A673 (cell line): ENCODE results near the gene TYW5. TPM values are rescaled to one million over a fixed set of nuclear protein-coding genes. Genes with fewer than 3 reads are reported as not detected.

Experiments
- BruUV-seq: library from RNA; stranded (reverse); fragments of 400-500 nt; replicated peaks from 2 replicates; lab custom pipeline; 2021; lab: Mats Ljungman, UMichigan
- CTCF ChIA-PET: fragments of 300-600 bp; sonication (Branson Sonifier 250); formaldehyde crosslinking; loops from one replicate; lab custom pipeline; 2022; ENCODE audit warnings: antibody characterized with exemption; lab: Charles Lee
- POLR2A ChIA-PET: fragments of 300-600 bp; sonication (Branson Sonifier 250); formaldehyde crosslinking; loops from one replicate; lab custom pipeline; 2022; ENCODE audit warnings: antibody characterized with exemption; ENCODE audit not compliant: low non-redundant PET; lab: Charles Lee
- DNase-seq: peaks from one replicate; pipeline ENCODE4 v3.0.0-alpha.2; 2015; ENCODE audit warnings: low spot score
- H3K27ac ChIP-seq: fragments of 200-600 bp; sonication (generic); 2 replicates; pipeline ENCODE4 v1.5.1; 2016; ENCODE audit warnings: mixed run types, low read depth, mild to moderate bottlenecking, mixed read lengths, antibody characterized with exemption, low read length; ENCODE audit not compliant: poor library complexity, severe bottlenecking
- H3K27me3 ChIP-seq: fragments of 200-600 bp; sonication (generic); replicated peaks from 2 replicates; pipeline ENCODE4 v1.6.1; 2017; ENCODE audit warnings: mixed run types, low read depth, mild to moderate bottlenecking, mixed read lengths, antibody characterized with exemption, low read length; ENCODE audit not compliant: insufficient read depth, poor library complexity
- H3K36me3 ChIP-seq: fragments of 200-600 bp; sonication (generic); 2 replicates; pipeline ENCODE4 v1.6.1; 2016; ENCODE audit warnings: mixed run types, mild to moderate bottlenecking, mixed read lengths, antibody characterized with exemption, low read length; ENCODE audit not compliant: insufficient read depth, poor library complexity, severe bottlenecking
- H3K4me1 ChIP-seq: fragments of 200-600 bp; sonication (generic); 2 replicates; pipeline ENCODE4 v1.6.1; 2017; ENCODE audit warnings: mixed run types, mild to moderate bottlenecking, mixed read lengths, antibody characterized with exemption, low read length; ENCODE audit not compliant: insufficient read depth, poor library complexity, severe bottlenecking
- H3K4me3 ChIP-seq: fragments of 200-600 bp; sonication (generic); 2 replicates; pipeline ENCODE4 v1.5.1; 2016; ENCODE audit warnings: low read depth, mixed run types, mild to moderate bottlenecking, mixed read lengths, low read length; ENCODE audit not compliant: poor library complexity, severe bottlenecking
- H3K9me3 ChIP-seq: fragments of 200-600 bp; sonication (generic); 2 replicates; pipeline ENCODE4 v1.6.1; 2016; ENCODE audit warnings: mixed run types, low read depth, mild to moderate bottlenecking, mixed read lengths, antibody characterized with exemption, low read length; ENCODE audit not compliant: poor library complexity, severe bottlenecking
- CTCF ChIP-seq: fragments of 300-800, 200-600 bp; sonication (generic); conservative IDR thresholded peaks from 2 replicates; pipeline ENCODE4 v1.5.1; 2017; ENCODE audit warnings: low read depth, mild to moderate bottlenecking, antibody characterized with exemption, low read length, moderate library complexity, mixed read lengths
- EZH2 ChIP-seq: fragments of 200-600 bp; sonication (generic); IDR thresholded peaks from 2 replicates; pipeline ENCODE4 v1.6.1; 2017; ENCODE audit warnings: borderline replicate concordance, low read depth, mild to moderate bottlenecking, mixed read lengths, antibody characterized with exemption, low read length; ENCODE audit not compliant: poor library complexity, severe bottlenecking
- intact Hi-C: fragments of 100-400 bp; cut with micrococcal nuclease; formaldehyde crosslinking; loops from one replicate; pipeline ENCODE4 v1.10.0; 2022; ENCODE audit not compliant: unreplicated experiment
- total RNA-seq: library from RNA; stranded (reverse); gene quantifications from 2 replicates; pipeline ENCODE4 v1.2.3, GENCODE V29; 2021

Gene TYW5
- total RNA-seq, 1 experiment from 2014 or later = 6.9 TPM

- DNase-seq = no peak
- TF ChIP-seq EZH2 (no peak), CTCF (no peak)
- intact Hi-C loops = no loop called here
- Histone ChIP-seq H3K9me3 (no peaks in the 10 kb centered on the region), H3K4me1 (no peaks in the 10 kb centered on the region), H3K27ac (no peak overlapping the region), H3K36me3 (peaks cover 56% of the 10 kb centered on the region), H3K4me3 (no peak overlapping the region), H3K27me3 (no peaks in the 10 kb centered on the region)
- ChIA-PET POLR2A (no interaction called here), CTCF (no interaction called here)
- BruUV-seq = no TSS peak
These were observed 27.1 kb downstream of the TYW5 start for GRCh38 chr2:199928226-199928625.

DNA sequence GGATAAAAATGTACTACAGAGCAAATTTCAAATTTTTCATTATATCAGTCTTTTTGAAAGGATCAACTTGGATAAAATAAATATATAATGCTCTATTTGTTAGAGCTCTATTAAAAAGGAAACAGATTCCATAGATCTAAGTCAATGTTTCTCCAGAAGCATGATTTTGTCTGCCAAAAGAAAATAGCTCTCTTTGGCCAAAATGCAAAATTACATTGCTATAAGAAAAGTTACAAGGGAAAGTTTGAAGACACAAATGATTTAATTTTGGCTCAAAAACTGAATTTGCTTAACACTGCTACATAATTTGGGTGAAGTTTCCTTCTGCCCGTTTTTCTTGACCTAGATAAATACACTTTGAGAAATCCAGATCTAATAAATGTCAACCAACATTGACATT, 28.5 kb downstream of the TYW5 start:
- Histone ChIP-seq H3K27ac (no peak overlapping the region), H3K4me1 (no peaks in the 10 kb centered on the region), H3K27me3 (no peaks in the 10 kb centered on the region), H3K4me3 (no peak overlapping the region), H3K36me3 (peaks cover 49% of the 10 kb centered on the region), H3K9me3 (no peaks in the 10 kb centered on the region)
- no peak for DNase-seq
- ChIA-PET CTCF (no interaction called here), POLR2A (no interaction called here)
- TF ChIP-seq EZH2 = no peak
- no peak for TF ChIP-seq CTCF
- intact Hi-C loops = no loop called here
- no TSS peak for BruUV-seq

DNA sequence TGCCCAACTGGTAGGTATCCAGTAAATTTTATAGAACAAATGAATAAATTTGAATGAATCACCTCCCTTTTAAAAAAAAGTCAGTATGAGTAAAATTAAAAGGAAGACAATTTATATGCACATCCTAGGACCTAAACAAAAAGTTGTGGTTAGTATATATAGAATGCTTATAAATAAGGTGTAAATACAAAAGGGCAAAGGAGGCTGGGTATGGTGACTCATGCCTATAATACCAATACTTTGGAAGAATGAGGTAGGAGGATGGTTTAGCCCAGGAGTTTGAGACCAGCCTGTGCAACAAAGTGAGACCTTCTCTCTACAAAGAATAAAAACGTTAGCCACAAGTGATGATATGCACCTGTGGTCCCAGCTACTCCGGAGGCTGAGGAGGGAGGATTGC, 31.4 kb downstream of the TYW5 start:
- no TSS peak for BruUV-seq
- Histone ChIP-seq H3K27ac (no peak overlapping the region), H3K27me3 (no peaks in the 10 kb centered on the region), H3K9me3 (no peaks in the 10 kb centered on the region), H3K4me3 (no peak overlapping the region), H3K36me3 (peaks cover 40% of the 10 kb centered on the region), H3K4me1 (no peaks in the 10 kb centered on the region)
- CTCF ChIA-PET = no interaction called here
- TF ChIP-seq CTCF (no peak), EZH2 (no peak)
- DNase-seq = no peak
- POLR2A ChIA-PET = no interaction called here
- intact Hi-C loops = no loop called here
